ENCODE data around the gene TRIO. TPM values are rescaled to one million over a fixed set of nuclear protein-coding genes. Genes with fewer than 3 reads are reported as not detected.

The TRIO gene
- polyA plus RNA-seq, 1 donor (not counting 4 experiments of a cell fraction or from before 2014, with no cell fraction given): 57.2 TPM

DNA sequence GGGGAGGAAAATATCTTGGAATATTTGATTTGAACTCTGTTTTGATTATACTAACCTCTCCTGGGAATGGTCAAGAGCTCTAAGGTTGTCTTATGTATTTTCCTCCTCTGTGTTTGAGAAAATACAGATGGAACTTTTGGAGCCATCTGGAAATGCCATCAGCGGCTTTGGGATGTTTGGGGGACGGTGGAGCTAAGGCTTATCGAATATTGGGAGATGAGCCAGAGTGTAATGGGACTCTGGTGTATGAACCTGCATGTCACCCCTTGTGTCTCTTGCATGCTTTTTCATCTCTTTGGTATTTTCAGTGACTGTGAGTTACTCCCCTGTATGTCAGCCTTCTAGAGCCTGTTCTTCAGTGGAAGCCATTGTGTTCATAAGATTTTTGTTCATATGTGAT is 258.5 kb downstream of the TRIO start:
- Histone ChIP-seq H3K9me1 (ENCODE audit: control insufficient read depth, extremely low read depth, insufficient read depth, low read length) (no peaks in the 10 kb centered on the region), H4K20me1 (ENCODE audit: control insufficient read depth, extremely low read depth, insufficient read depth, low read length) (no peaks in the 10 kb centered on the region), H3K9me3 (ENCODE audit: control insufficient read depth, low read depth, low read length) (no peaks in the 10 kb centered on the region), H3K27ac (ENCODE audit: control insufficient read depth, insufficient read depth, low read length) (no peak overlapping the region), H3K9ac (ENCODE audit: control insufficient read depth, extremely low read depth, insufficient read depth, low read length) (no peak overlapping the region), H3K36me3 (ENCODE audit: control insufficient read depth in 2 of 2, extremely low read depth in 1 of 2, insufficient read depth in 2 of 2, low read length in 2 of 2) (peaks cover 39 to 46% of the 10 kb centered on the region in 2 experiments), H3K27me3 (ENCODE audit: control insufficient read depth, extremely low read depth, insufficient read depth, low read length) (no peaks in the 10 kb centered on the region), H3K4me2 (ENCODE audit: control insufficient read depth, extremely low read depth, insufficient read depth, low read depth, low read length) (no peak overlapping the region), H3K4me3 (ENCODE audit: control insufficient read depth in 2 of 3, extremely low read depth in 1 of 3, insufficient read depth in 2 of 3, low read depth in 1 of 3, low read length in 3 of 3) (no peak overlapping the region), H3K79me2 (ENCODE audit: control insufficient read depth, insufficient read depth, low read length) (peaks cover 19% of the 10 kb centered on the region), H3K4me1 (ENCODE audit: control insufficient read depth, extremely low read depth, insufficient read depth, low read length) (peaks cover 27% of the 10 kb centered on the region), H2AFZ (ENCODE audit: control insufficient read depth, low read length) (no peak overlapping the region)
- FAIRE-seq (no peak), DNase-seq (ENCODE audit: low read depth, low spot score) (no peak)
- TF ChIP-seq, protein P1, sequence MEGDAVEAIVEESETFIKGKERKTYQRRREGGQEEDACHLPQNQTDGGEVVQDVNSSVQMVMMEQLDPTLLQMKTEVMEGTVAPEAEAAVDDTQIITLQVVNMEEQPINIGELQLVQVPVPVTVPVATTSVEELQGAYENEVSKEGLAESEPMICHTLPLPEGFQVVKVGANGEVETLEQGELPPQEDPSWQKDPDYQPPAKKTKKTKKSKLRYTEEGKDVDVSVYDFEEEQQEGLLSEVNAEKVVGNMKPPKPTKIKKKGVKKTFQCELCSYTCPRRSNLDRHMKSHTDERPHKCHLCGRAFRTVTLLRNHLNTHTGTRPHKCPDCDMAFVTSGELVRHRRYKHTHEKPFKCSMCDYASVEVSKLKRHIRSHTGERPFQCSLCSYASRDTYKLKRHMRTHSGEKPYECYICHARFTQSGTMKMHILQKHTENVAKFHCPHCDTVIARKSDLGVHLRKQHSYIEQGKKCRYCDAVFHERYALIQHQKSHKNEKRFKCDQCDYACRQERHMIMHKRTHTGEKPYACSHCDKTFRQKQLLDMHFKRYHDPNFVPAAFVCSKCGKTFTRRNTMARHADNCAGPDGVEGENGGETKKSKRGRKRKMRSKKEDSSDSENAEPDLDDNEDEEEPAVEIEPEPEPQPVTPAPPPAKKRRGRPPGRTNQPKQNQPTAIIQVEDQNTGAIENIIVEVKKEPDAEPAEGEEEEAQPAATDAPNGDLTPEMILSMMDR (optimal IDR thresholded peaks at IDR 0.05 in 1 of 3, IDR thresholded peaks at IDR 0.05 in 1 of 3, conservative IDR thresholded peaks at IDR 0.05 in 1 of 3; ENCODE audit: extremely low read depth in 1 of 3, insufficient read depth in 2 of 3, low read length in 3 of 3): no peak
- TF ChIP-seq EZH2 (IDR thresholded peaks at IDR 0.05; ENCODE audit: low read length): no peak
- dilution Hi-C loops (cut with MboI; ENCODE audit: extremely low pct_ligation_motif_present, low sequenced_read_pairs): no loop called here

DNA sequence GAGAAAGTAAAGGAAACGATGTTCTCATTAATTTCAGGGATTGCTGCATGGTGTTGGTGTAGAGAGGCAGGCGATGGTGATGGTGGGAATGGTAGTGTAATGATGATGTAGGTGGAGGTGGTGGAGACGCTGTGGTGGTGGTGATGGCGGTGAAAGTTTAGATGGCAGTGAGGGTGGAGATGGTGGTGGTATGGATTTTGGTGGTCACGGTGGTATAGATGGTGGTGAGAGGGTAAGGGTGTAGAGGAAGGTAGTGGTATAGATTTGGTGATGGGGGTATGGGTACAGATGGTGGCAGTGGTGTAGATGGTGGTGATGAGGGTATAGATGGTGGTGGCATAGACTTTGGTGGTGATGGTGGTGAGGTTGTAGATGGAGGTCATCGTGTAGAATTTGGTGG is 259.3 kb downstream of the TRIO start:
- Histone ChIP-seq H2AFZ (ENCODE audit: control insufficient read depth, low read length) (no peak overlapping the region), H3K4me1 (ENCODE audit: control insufficient read depth, extremely low read depth, insufficient read depth, low read length) (peaks cover 31% of the 10 kb centered on the region), H3K4me3 (ENCODE audit: control insufficient read depth in 2 of 3, extremely low read depth in 1 of 3, insufficient read depth in 2 of 3, low read depth in 1 of 3, low read length in 3 of 3) (no peak overlapping the region), H3K36me3 (ENCODE audit: control insufficient read depth in 2 of 2, extremely low read depth in 1 of 2, insufficient read depth in 2 of 2, low read length in 2 of 2) (peaks cover 43 to 48% of the 10 kb centered on the region in 2 experiments), H3K9me3 (ENCODE audit: control insufficient read depth, low read depth, low read length) (no peaks in the 10 kb centered on the region), H3K27me3 (ENCODE audit: control insufficient read depth, extremely low read depth, insufficient read depth, low read length) (no peaks in the 10 kb centered on the region), H3K9ac (ENCODE audit: control insufficient read depth, extremely low read depth, insufficient read depth, low read length) (no peak overlapping the region), H4K20me1 (ENCODE audit: control insufficient read depth, extremely low read depth, insufficient read depth, low read length) (no peaks in the 10 kb centered on the region), H3K27ac (ENCODE audit: control insufficient read depth, insufficient read depth, low read length) (no peak overlapping the region), H3K79me2 (ENCODE audit: control insufficient read depth, insufficient read depth, low read length) (peaks cover 23% of the 10 kb centered on the region), H3K4me2 (ENCODE audit: control insufficient read depth, extremely low read depth, insufficient read depth, low read depth, low read length) (no peak overlapping the region), H3K9me1 (ENCODE audit: control insufficient read depth, extremely low read depth, insufficient read depth, low read length) (no peaks in the 10 kb centered on the region)
- DNase-seq (ENCODE audit: low read depth, low spot score) (no peak), FAIRE-seq (no peak)
- dilution Hi-C loops (cut with MboI; ENCODE audit: extremely low pct_ligation_motif_present, low sequenced_read_pairs): no loop called here
- TF ChIP-seq, protein P1 (optimal IDR thresholded peaks at IDR 0.05 in 1 of 3, IDR thresholded peaks at IDR 0.05 in 1 of 3, conservative IDR thresholded peaks at IDR 0.05 in 1 of 3; ENCODE audit: extremely low read depth in 1 of 3, insufficient read depth in 2 of 3, low read length in 3 of 3): no peak
- TF ChIP-seq EZH2 (IDR thresholded peaks at IDR 0.05; ENCODE audit: low read length): no peak

Data from keratinocyte (primary cell).